Uterus (tissue), 2 donors: ENCODE results near the gene SERP2.

Experiments
- POLR2A ChIP-seq, 2 donors: fragments of 450-650 bp; IDR thresholded peaks; one replicate each; pipeline ENCODE4 v1.6.1; 2016; ENCODE audit warnings: antibody characterized with exemption in 2 of 2, mild to moderate bottlenecking in 1 of 2, moderate library complexity in 1 of 2
- TF ChIP-seq, protein P1 (sequence below), 4 experiments: fragments of 200-600 bp in 2 of 4; fragments of 450-650 bp in 2 of 4; sonication (generic) in 2 of 4; IDR thresholded peaks; one replicate each; pipeline ENCODE4 v1.5.1; 2016 to 2019; ENCODE audit warnings: antibody characterized with exemption in 4 of 4, mild to moderate bottlenecking in 2 of 4, moderate library complexity in 1 of 4

GRCh38 chr13:44397766-44398223, 24.2 kb downstream of the SERP2 start:
- TF ChIP-seq, protein P1, sequence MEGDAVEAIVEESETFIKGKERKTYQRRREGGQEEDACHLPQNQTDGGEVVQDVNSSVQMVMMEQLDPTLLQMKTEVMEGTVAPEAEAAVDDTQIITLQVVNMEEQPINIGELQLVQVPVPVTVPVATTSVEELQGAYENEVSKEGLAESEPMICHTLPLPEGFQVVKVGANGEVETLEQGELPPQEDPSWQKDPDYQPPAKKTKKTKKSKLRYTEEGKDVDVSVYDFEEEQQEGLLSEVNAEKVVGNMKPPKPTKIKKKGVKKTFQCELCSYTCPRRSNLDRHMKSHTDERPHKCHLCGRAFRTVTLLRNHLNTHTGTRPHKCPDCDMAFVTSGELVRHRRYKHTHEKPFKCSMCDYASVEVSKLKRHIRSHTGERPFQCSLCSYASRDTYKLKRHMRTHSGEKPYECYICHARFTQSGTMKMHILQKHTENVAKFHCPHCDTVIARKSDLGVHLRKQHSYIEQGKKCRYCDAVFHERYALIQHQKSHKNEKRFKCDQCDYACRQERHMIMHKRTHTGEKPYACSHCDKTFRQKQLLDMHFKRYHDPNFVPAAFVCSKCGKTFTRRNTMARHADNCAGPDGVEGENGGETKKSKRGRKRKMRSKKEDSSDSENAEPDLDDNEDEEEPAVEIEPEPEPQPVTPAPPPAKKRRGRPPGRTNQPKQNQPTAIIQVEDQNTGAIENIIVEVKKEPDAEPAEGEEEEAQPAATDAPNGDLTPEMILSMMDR (IDR thresholded peaks at IDR 0.05), result no peak
- TF ChIP-seq POLR2A (IDR thresholded peaks at IDR 0.05), result no peak
